Naive thymus-derived CD8-positive, alpha-beta T cell (primary cell): Measurements from ENCODE around the gene EPS8L3. TPM values are rescaled to one million over a fixed set of nuclear protein-coding genes. Genes with fewer than 3 reads are reported as not detected.
"Not testable (repeated sequence)": the region's sequence is repeated elsewhere in the genome, so short reads cannot be mapped to it uniquely, and the experiment has no call there.

ENCODE experiments used
- ATAC-seq, 2 donors: fragments of 150-1000 bp; cut with Tn5 transposase in 1 of 2; sonication (Bioruptor Pico), chemical (Tn5 transposase) in 1 of 2; 1 replicate in 1 of 2; 2 replicates in 1 of 2; pipeline ENCODE4 v1.10.0; 2021; ENCODE audit warnings: mild to moderate bottlenecking in 2 of 2, moderate library complexity in 2 of 2
- POLR2A ChIA-PET: fragments of 350-600 bp; sonication (Branson Sonifier 250); formaldehyde crosslinking; loops from one replicate; lab custom pipeline; 2021; ENCODE audit warnings: antibody characterized with exemption; lab: Charles Lee
- DNase-seq, 10 donors: peaks; one replicate each; pipeline versions ENCODE4 v3.0.0 to v3.0.0-alpha.2; 2020 to 2022
- H3K27ac Mint-ChIP-seq, 10 donors: one replicate each; pipeline ENCODE4 v1.8.0; 2020 to 2022; ENCODE audit warnings: mild to moderate bottlenecking in 10 of 10, mixed read lengths in 10 of 10, moderate library complexity in 4 of 10, inconsistent platforms in 1 of 10
- H3K27me3 Mint-ChIP-seq, 5 donors: one replicate each; pipeline ENCODE4 v1.8.0; 2021 to 2022; ENCODE audit warnings: mixed read lengths in 5 of 5
- H3K36me3 Mint-ChIP-seq, 3 donors: one replicate each; pipeline ENCODE4 v1.8.0; 2020 to 2022; ENCODE audit warnings: mixed read lengths in 3 of 3, mild to moderate bottlenecking in 2 of 3, inconsistent platforms in 1 of 3
- H3K4me1 Mint-ChIP-seq, 4 donors: one replicate each; pipeline ENCODE4 v1.8.0; 2021 to 2022; ENCODE audit warnings: mixed read lengths in 4 of 4
- H3K4me3 Mint-ChIP-seq, 10 donors: one replicate each; pipeline ENCODE4 v1.8.0; 2020 to 2022; ENCODE audit warnings: mild to moderate bottlenecking in 10 of 10, mixed read lengths in 10 of 10, moderate library complexity in 6 of 10, inconsistent platforms in 1 of 10
- H3K9me3 Mint-ChIP-seq, 9 donors: one replicate each; pipeline ENCODE4 v1.8.0; 2020 to 2022; ENCODE audit warnings: mixed read lengths in 9 of 9, mild to moderate bottlenecking in 3 of 9, inconsistent platforms in 1 of 9, moderate library complexity in 1 of 9
- polyA plus RNA-seq, 3 donors: library from polyadenylated mRNA; unstranded; fragments of 300-500 nt; fragmentation: Illumina TruSeq; gene quantifications; one replicate each; pipeline ENCODE4 v1.2.3, GENCODE V29; 2021
- total RNA-seq, 8 experiments: library from RNA in 2 of 8; stranded (reverse) in 2 of 8; gene quantifications; one replicate each; pipeline ENCODE4 v1.2.3 and lab custom pipeline; 2021 to 2026

EPS8L3 gene
- total and polyA plus RNA-seq, 5 experiments from 2014 or later, result not detected

DNA sequence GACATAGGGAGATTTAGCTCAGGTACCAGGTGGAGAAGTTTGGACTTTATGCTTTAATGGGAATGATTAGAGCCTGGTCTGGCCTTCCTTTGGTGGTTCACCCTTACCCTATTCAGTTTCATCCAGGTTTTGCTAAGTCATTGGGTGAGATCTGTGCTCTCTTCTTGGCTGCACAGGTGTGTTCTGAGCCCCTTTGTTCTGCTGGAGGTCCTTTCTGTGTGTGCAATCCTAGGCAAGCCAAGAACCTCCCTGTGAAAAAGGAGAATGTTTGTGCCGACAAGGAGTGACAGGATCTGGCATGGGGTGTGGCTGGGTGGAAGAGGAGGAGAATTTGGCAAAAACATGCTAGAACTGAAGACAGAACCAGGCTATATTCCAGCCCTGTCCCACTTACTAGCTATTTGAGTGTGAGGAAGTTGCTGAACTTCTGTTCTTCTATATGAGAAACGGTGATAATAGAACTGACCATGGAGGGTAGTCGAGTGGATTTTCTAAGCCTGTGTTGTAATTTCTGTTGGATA, 47.1 kb downstream of the EPS8L3 start:
- DNase-seq, result no peak
- Mint-ChIP-seq H3K27ac (peak overlapping the region in 1 of 10 donors; percentile 28), H3K4me3 (no peak overlapping the region), H3K36me3 (no peaks in the 10 kb centered on the region), H3K4me1 (peaks cover 0 to 3% (median 3%) of the 10 kb centered on the region in 4 donors), H3K27me3 (peaks cover 2 to 26% (median 18%) of the 10 kb centered on the region in 5 donors), H3K9me3 (no peaks in the 10 kb centered on the region)
- POLR2A ChIA-PET, result no interaction called here
- ATAC-seq, result no peak

GRCh38 chr1:109716121-109716520, 47.6 kb downstream of the EPS8L3 start:
- ATAC-seq (no peak), DNase-seq (no peak)
- H3K4me1 Mint-ChIP-seq, result peaks cover 0 to 3% (median 3%) of the 10 kb centered on the region in 4 donors
- no peak overlapping the region for H3K27ac Mint-ChIP-seq
- no peaks in the 10 kb centered on the region for H3K9me3 Mint-ChIP-seq
- POLR2A ChIA-PET, result no interaction called here
- peaks cover 2 to 26% (median 18%) of the 10 kb centered on the region in 5 donors for H3K27me3 Mint-ChIP-seq
- H3K4me3 Mint-ChIP-seq, result no peak overlapping the region
- no peaks in the 10 kb centered on the region for H3K36me3 Mint-ChIP-seq

DNA sequence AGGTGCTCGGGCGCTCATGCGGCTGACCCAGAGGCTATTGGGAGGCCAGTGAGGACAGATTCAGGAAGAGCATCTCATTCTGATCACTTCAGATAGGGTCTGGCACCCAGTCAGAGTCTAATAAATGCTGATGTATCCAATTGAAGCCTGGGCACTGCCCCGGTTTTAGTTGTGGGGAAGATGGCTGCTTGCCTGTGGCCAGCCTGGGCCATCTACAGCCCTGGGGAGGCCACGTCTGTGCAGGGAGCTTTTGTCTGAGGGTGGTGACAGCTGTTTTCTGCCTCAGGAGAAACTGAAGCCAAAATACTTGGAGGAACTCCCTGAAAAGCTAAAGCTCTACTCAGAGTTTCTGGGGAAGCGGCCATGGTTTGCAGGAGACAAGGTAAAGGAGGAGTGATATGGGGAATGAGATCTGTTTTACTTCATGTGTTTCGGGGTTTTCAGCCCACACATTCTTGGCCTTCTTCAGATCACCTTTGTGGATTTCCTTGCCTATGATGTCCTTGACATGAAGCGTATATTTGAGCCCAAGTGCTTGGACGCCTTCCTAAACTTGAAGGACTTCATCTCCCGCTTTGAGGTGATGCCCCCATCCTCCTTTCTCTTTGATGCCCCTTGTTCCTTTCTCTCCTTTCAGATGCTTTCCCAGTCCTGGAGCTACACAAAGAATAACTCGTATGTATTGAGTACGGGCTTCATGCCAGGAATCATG, 48.9 kb downstream of the EPS8L3 start:
- ATAC-seq (no peak), DNase-seq (no peak)
- H3K27ac Mint-ChIP-seq, result peak overlapping the region in 1 of 10 donors; percentile 2
- H3K4me1 Mint-ChIP-seq, result peaks cover 0 to 3% (median 3%) of the 10 kb centered on the region in 4 donors
- H3K27me3 Mint-ChIP-seq, result peaks cover 2 to 26% (median 18%) of the 10 kb centered on the region in 5 donors
- H3K4me3 Mint-ChIP-seq, result no peak overlapping the region
- POLR2A ChIA-PET, result no interaction called here
- peaks cover 0 to 2% (median 0%) of the 10 kb centered on the region in 9 donors for H3K9me3 Mint-ChIP-seq
- H3K36me3 Mint-ChIP-seq, result peaks cover 0 to 1% (median 0%) of the 10 kb centered on the region in 3 donors

- peaks cover 0 to 12% (median 3%) of the 10 kb centered on the region in 3 donors for H3K36me3 Mint-ChIP-seq
- POLR2A ChIA-PET, result no interaction called here
- no peak overlapping the region for H3K4me3 Mint-ChIP-seq
- ATAC-seq (no peak), DNase-seq (no peak)
- no peak overlapping the region for H3K27ac Mint-ChIP-seq
- H3K9me3 Mint-ChIP-seq, result peaks cover 0 to 12% (median 7%) of the 10 kb centered on the region in 9 donors
- peaks cover 5 to 26% (median 18%) of the 10 kb centered on the region in 5 donors for H3K27me3 Mint-ChIP-seq
- peaks cover 0 to 3% (median 3%) of the 10 kb centered on the region in 4 donors for H3K4me1 Mint-ChIP-seq
These were observed 50.1 kb downstream of the EPS8L3 start for GRCh38 chr1:109713636-109714035.

DNA sequence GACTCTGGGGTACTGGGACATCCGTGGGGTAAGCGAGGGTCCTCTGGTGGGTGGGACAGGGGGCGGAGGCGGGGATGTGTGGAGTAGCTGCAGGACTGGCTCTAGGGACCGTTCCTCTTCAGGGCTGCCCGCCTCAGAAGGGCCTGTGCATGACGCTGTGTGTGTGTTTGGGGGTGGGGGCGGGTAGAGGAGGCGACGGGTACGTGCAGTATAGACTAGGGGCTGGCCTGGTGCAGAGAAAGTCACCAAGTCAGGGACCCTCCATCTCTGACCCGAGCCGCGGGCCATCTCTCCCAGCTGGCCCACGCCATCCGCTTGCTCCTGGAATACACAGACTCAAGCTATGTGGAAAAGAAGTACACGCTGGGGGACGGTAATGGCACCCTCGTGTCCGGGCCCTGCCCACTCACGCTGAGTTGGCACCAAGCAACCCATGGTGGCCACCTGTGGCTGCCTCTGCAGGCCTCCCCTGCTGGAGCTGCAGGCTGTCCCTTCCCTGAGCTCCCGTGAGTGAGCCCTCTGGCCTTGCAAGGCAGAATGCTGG, 51.3 kb downstream of the EPS8L3 start:
- peak overlapping the region in 4 of 10 donors; percentile 18 to 81 (median 48) for H3K4me3 Mint-ChIP-seq
- POLR2A ChIA-PET, result no interaction called here

DNA sequence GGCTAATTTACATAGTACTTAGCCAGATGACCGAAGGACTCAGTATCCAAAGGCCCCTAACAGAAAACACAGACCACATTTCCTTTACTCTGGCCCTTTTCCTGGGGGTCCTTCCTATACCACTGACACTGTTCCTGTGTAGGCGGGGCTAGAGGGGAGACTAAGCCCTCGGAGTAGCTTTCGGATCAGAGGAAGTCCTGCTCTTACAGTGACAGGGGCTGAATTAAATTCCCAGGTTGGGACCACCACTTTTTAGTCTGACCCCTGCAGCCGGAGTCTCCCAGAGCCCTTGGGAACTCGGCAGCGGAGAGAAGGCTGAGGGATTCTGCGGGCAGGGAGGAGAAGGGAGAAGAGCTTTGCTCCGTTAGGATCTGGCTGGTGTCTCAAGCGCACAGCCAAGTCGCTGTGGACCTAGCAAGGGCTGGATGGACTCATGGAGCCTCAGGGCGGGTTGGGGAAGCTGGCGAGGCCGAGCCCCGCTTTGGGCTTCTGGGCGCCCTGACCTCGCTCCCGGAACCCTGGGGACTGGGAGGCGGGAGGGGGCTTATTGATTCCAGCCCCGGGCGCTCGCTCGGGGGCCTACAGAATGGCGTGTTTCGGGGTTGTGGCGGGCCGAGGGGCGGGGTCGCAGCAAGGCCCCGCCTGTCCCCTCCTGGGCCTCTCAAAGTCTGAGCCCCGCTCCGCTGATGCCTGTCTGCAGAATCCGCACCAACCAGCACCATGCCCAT, 52.0 kb downstream of the EPS8L3 start, which contains the start of gene GSTM5:
GSTM5 (plus strand) TSS at position 659 of the 728 bp plus-strand sequence; CDS start at position 721, 62 bp downstream.
- Mint-ChIP-seq H3K27me3 (peaks cover 3 to 18% (median 14%) of the 10 kb centered on the region in 5 donors), H3K36me3 (peaks cover 3 to 30% (median 4%) of the 10 kb centered on the region in 3 donors), H3K9me3 (peaks cover 0 to 22% (median 10%) of the 10 kb centered on the region in 9 donors), H3K4me3 (peak within 1 kb of the TSS in 5 of 10 donors; percentile 18 to 88 (median 63)), H3K27ac (peak within 1 kb of the TSS in 1 of 10 donors; percentile 92)
- DNase-seq (peak in 3 of 10 donors; percentile 11 to 28 (median 16)), ATAC-seq (peak; percentile 60 to 72)
- H3K4me1 Mint-ChIP-seq, POLR2A ChIA-PET: not testable (repeated sequence)

More for the DNA sequence above, 51.3 kb downstream of the EPS8L3 start:
- Mint-ChIP-seq H3K27me3 (peaks cover 3 to 18% (median 14%) of the 10 kb centered on the region in 5 donors), H3K4me1 (peaks cover 0 to 3% (median 3%) of the 10 kb centered on the region in 4 donors), H3K9me3 (peaks cover 0 to 22% (median 10%) of the 10 kb centered on the region in 9 donors), H3K36me3 (peaks cover 3 to 24% (median 4%) of the 10 kb centered on the region in 3 donors), H3K27ac (no peak overlapping the region)
- DNase-seq (no peak), ATAC-seq (no peak)

GRCh38 chr1:109709822-109710221, 53.9 kb downstream of the EPS8L3 start:
- peaks cover 0 to 22% (median 10%) of the 10 kb centered on the region in 9 donors for H3K9me3 Mint-ChIP-seq
- DNase-seq, H3K4me1 Mint-ChIP-seq, H3K27ac Mint-ChIP-seq, ATAC-seq, POLR2A ChIA-PET, H3K4me3 Mint-ChIP-seq: not testable (repeated sequence)
- H3K27me3 Mint-ChIP-seq, result peaks cover 3 to 15% (median 11%) of the 10 kb centered on the region in 5 donors
- H3K36me3 Mint-ChIP-seq, result peaks cover 3 to 30% (median 4%) of the 10 kb centered on the region in 3 donors

DNA sequence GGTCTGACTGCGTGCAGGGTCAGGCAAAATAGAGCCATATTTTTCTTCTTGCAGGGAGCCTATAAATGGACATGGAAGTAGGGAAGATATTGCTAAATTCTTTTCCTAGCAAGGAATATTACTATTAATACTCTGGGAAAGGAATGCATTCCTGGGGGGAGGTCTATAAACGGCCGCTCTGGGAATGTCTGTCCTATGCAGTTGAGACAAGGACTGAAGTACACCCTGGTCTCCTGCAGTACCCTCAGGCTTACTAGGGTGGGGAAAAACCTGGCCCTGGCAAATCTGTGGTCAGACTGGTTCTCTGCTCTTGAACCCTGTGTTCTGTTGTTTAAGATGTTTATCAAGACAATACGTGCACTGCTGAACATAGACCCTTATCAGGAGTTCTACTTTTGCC, 54.8 kb downstream of the EPS8L3 start:
- H3K27ac Mint-ChIP-seq, H3K4me3 Mint-ChIP-seq, DNase-seq, H3K4me1 Mint-ChIP-seq, POLR2A ChIA-PET, ATAC-seq: not testable (repeated sequence)
- Mint-ChIP-seq H3K27me3 (peaks cover 4 to 15% (median 6%) of the 10 kb centered on the region in 5 donors), H3K9me3 (peaks cover 0 to 29% (median 14%) of the 10 kb centered on the region in 9 donors), H3K36me3 (peaks cover 3 to 37% (median 10%) of the 10 kb centered on the region in 3 donors)

GRCh38 chr1:109705411-109705810, 58.3 kb downstream of the EPS8L3 start:
- H3K27ac Mint-ChIP-seq, result peak overlapping the region in 1 of 10 donors; percentile 34
- no peak for DNase-seq
- H3K9me3 Mint-ChIP-seq, result peaks cover 0 to 39% (median 20%) of the 10 kb centered on the region in 9 donors
- H3K27me3 Mint-ChIP-seq, result peaks cover 0 to 17% (median 6%) of the 10 kb centered on the region in 5 donors
- ATAC-seq, result no peak
- peaks cover 3 to 41% (median 18%) of the 10 kb centered on the region in 3 donors for H3K36me3 Mint-ChIP-seq
- peaks cover 0 to 2% (median 0%) of the 10 kb centered on the region in 4 donors for H3K4me1 Mint-ChIP-seq
- POLR2A ChIA-PET, result no interaction called here
- no peak overlapping the region for H3K4me3 Mint-ChIP-seq

DNA sequence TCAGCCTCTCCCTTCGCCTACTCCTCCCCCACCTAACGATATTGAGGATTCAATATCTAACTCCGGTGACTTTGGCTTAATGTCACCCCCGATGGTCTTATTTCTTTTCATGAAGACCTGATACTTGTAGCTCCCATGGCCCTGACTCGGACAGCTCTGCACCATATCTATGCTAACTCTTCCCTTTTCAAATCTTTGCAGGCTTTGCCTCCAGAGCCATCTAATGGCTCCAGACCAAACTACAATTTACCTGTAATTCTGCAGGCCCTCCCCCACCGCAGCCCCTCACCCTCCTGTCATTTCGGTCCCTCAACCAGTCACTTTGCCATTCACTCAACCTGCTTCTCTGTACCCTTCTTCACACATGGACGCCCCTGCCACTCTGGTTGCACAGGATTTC, 59.5 kb downstream of the EPS8L3 start:
- Mint-ChIP-seq H3K36me3 (peaks cover 0 to 34% (median 18%) of the 10 kb centered on the region in 3 donors), H3K9me3 (peaks cover 0 to 34% (median 14%) of the 10 kb centered on the region in 9 donors), H3K27me3 (peaks cover 0 to 17% (median 4%) of the 10 kb centered on the region in 5 donors), H3K4me3 (no peak overlapping the region), H3K4me1 (peaks cover 0 to 2% (median 0%) of the 10 kb centered on the region in 4 donors), H3K27ac (no peak overlapping the region)
- ATAC-seq, result no peak
- DNase-seq, result no peak
- POLR2A ChIA-PET, result no interaction called here

GRCh38 chr1:109702940-109703339, 60.8 kb downstream of the EPS8L3 start:
- H3K27ac Mint-ChIP-seq, POLR2A ChIA-PET, DNase-seq, H3K4me3 Mint-ChIP-seq, H3K4me1 Mint-ChIP-seq, ATAC-seq: not testable (repeated sequence)
- peaks cover 0 to 17% (median 4%) of the 10 kb centered on the region in 5 donors for H3K27me3 Mint-ChIP-seq
- H3K36me3 Mint-ChIP-seq, result peaks cover 0 to 25% (median 14%) of the 10 kb centered on the region in 3 donors
- peaks cover 0 to 21% (median 7%) of the 10 kb centered on the region in 9 donors for H3K9me3 Mint-ChIP-seq
